Measurements from ENCODE around the gene LMTK3. TPM values are rescaled to one million over a fixed set of nuclear protein-coding genes. Genes with fewer than 3 reads are reported as not detected.

Gene LMTK3
- total and polyA plus RNA-seq, 2 experiments from 2014 or later = 0.22 TPM; not detected in 1

DNA sequence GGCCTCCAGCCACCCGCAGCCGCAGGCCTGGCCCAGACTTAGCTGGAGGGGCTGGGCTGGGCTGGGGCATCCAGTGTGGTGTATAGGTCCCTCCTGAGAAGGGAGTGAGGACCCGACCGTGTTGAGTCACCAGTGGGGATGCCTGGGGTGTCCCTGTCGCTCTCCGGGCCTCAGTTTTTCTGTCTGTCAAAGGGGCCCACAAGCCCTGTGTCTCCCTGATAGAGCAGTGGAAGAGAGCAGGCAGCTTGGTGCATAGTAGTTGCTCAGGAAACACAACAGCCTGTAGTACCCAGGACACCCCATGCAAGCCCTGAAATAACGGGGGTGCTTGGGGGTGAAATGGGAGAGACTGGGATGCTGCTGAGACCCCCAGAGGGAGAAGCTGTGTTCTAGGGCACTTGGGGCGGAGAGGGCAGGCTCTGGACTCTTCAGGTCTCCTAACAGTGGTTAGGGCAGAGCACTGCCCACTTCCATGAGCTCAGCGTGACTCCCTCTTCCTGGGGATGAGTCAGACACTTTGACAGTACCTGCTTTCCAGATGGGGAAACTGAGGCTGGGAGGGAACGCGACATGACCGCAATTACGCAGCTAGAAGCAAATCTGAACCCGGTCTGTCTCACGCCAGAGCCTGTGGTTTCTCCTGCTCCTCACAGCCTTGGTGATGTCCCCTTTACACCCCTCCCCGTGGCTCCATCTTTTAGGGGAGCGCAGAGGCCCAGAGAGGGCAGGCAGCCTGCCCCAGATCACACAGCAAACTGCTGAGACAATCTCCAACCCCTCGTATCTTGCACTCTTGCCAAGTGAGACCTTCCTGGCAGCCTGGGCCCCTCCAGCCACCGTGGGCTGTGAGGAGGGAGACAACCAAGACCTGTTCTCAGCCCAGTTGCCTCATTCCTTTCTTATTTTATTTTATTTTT is 41.0 kb upstream of the LMTK3 start:
- TF ChIP-seq EZH2phosphoT487 (IDR thresholded peaks at IDR 0.05; ENCODE audit: insufficient read depth, low read depth) (no peak), EZH2 (IDR thresholded peaks at IDR 0.05; ENCODE audit: insufficient read depth, poor library complexity, severe bottlenecking) (no peak)

GRCh38 chr19:48551437-48552302 is 40.0 kb upstream of the LMTK3 start, which contains the start of gene SULT2B1:
Gene SULT2B1, plus strand, starts transcription at chr19:48552172. Its CDS starts 81 bp downstream, at chr19:48552253.
- H3K9ac ChIP-seq = no peak within 1 kb of the TSS
- H3K36me3 ChIP-seq (ENCODE audit: low read depth) = no peaks in the 10 kb centered on the region
- H3K4me3 ChIP-seq = no peak within 1 kb of the TSS
- no peaks in the 10 kb centered on the region for H3K9me2 ChIP-seq (ENCODE audit: insufficient read depth)
- 67 to 68% methylated on average over 36 of the region's 36 CpGs for WGBS, 2 experiments (ENCODE audit: low coverage in 1 of 2, low lambda C conversion rate in 2 of 2, missing lambda C conversion rate in 2 of 2)
- in situ Hi-C loops (cut with MboI) = no loop called here
- H2AFZ ChIP-seq = no peak within 1 kb of the TSS
- no peak for DNase-seq
- H3K4me2 ChIP-seq (ENCODE audit: unreplicated experiment) = no peak within 1 kb of the TSS
- H3K27me3 ChIP-seq (replicated peaks; ENCODE audit: insufficient read depth) = no peaks in the 10 kb centered on the region; the same call in 1 of the 2 replicates
- no peak within 1 kb of the TSS for H3K27ac ChIP-seq
- H3K4me1 ChIP-seq (ENCODE audit: insufficient read depth) = peaks cover 14% of the 10 kb centered on the region
- no peaks in the 10 kb centered on the region for H3K9me3 ChIP-seq (ENCODE audit: low read depth)
- no peaks in the 10 kb centered on the region for H3K79me2 ChIP-seq (ENCODE audit: insufficient read depth)
- no peaks in the 10 kb centered on the region for H4K20me1 ChIP-seq (ENCODE audit: insufficient read depth)
- H3F3A ChIP-seq (ENCODE audit: insufficient read depth) = peaks cover 15% of the 10 kb centered on the region; the same call in 1 of the 2 replicates
- TF ChIP-seq EZH2 (IDR thresholded peaks at IDR 0.05; ENCODE audit: insufficient read depth, poor library complexity, severe bottlenecking) (no peak), EZH2phosphoT487 (IDR thresholded peaks at IDR 0.05; ENCODE audit: insufficient read depth, low read depth) (no peak)

More for the DNA sequence above, 41.0 kb upstream of the LMTK3 start:
- WGBS, 2 experiments (ENCODE audit: low coverage in 1 of 2, low lambda C conversion rate in 2 of 2, missing lambda C conversion rate in 2 of 2) = 74 to 79% methylated on average over 16 to 19 of the region's 19 CpGs
- Histone ChIP-seq H3F3A (ENCODE audit: insufficient read depth) (peaks cover 15% of the 10 kb centered on the region; the same call in 1 of the 2 replicates), H3K4me2 (ENCODE audit: unreplicated experiment) (no peak overlapping the region), H3K79me2 (ENCODE audit: insufficient read depth) (no peaks in the 10 kb centered on the region), H3K4me1 (ENCODE audit: insufficient read depth) (peaks cover 14% of the 10 kb centered on the region), H3K9me2 (ENCODE audit: insufficient read depth) (no peaks in the 10 kb centered on the region), H3K27me3 (replicated peaks; ENCODE audit: insufficient read depth) (no peaks in the 10 kb centered on the region), H3K36me3 (ENCODE audit: low read depth) (no peaks in the 10 kb centered on the region), H3K9ac (no peak overlapping the region), H3K9me3 (ENCODE audit: low read depth) (no peaks in the 10 kb centered on the region), H3K27ac (no peak overlapping the region), H2AFZ (no peak overlapping the region), H4K20me1 (ENCODE audit: insufficient read depth) (no peaks in the 10 kb centered on the region), H3K4me3 (no peak overlapping the region)
- in situ Hi-C loops (cut with MboI) = no loop called here
- DNase-seq = peak; percentile 16

- DNase-seq = no peak
- Histone ChIP-seq H4K20me1 (ENCODE audit: insufficient read depth) (no peaks in the 10 kb centered on the region), H3K27ac (no peak overlapping the region), H3K27me3 (replicated peaks; ENCODE audit: insufficient read depth) (no peaks in the 10 kb centered on the region; the same call in 1 of the 2 replicates), H3K9me3 (ENCODE audit: low read depth) (no peaks in the 10 kb centered on the region), H3K79me2 (ENCODE audit: insufficient read depth) (no peaks in the 10 kb centered on the region), H3K9ac (no peak overlapping the region), H2AFZ (no peak overlapping the region), H3F3A (ENCODE audit: insufficient read depth) (no peaks in the 10 kb centered on the region), H3K36me3 (ENCODE audit: low read depth) (no peaks in the 10 kb centered on the region), H3K9me2 (ENCODE audit: insufficient read depth) (no peaks in the 10 kb centered on the region), H3K4me3 (no peak overlapping the region), H3K4me2 (ENCODE audit: unreplicated experiment) (no peak overlapping the region), H3K4me1 (ENCODE audit: insufficient read depth) (peaks cover 6% of the 10 kb centered on the region; the same call in 1 of the 2 replicates)
- TF ChIP-seq EZH2phosphoT487 (IDR thresholded peaks at IDR 0.05; ENCODE audit: insufficient read depth, low read depth) (no peak), EZH2 (IDR thresholded peaks at IDR 0.05; ENCODE audit: insufficient read depth, poor library complexity, severe bottlenecking) (no peak)
- in situ Hi-C loops (cut with MboI) = no loop called here
- WGBS, 2 experiments (ENCODE audit: low coverage in 1 of 2, low lambda C conversion rate in 2 of 2, missing lambda C conversion rate in 2 of 2) = 71% methylated on average over 5 of the region's 5 CpGs
Measured at GRCh38 chr19:48549380-48549779, 37.7 kb upstream of the LMTK3 start.

DNA sequence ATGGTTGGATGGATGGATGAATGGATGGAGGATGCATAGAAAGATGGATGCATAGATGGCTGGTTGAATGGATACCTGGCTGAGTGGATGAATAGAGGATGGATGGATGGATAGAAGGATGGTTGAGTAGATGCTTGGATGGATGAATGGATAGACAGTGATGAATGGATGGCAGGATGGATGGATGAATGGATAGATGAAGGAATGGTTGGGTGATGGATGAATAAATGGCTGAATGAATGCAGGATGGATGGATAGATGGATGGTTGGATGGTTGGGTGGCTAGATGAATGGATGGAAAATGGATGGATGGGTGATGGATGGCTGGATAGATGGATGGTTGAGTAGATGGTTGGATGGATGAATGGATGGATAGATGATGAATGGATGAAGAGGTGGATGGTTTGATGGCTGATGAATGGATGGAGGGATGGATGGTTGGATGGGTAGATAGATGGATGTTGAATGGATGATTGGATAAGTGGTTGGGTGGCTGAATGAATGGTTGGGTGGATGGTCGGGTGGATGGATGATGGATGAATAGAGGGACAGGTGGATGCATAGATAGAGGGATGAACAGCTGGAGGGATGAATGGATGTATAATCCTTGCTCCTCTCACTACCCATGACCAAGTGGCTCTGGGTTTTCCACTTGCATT is 36.7 kb upstream of the LMTK3 start:
- H3K27me3 ChIP-seq (replicated peaks; ENCODE audit: insufficient read depth) = no peaks in the 10 kb centered on the region; the same call in 1 of the 2 replicates
- no peak overlapping the region for H3K9ac ChIP-seq
- 74 to 78% methylated on average over 1 of the region's 1 CpG for WGBS, 2 experiments (ENCODE audit: low coverage in 1 of 2, low lambda C conversion rate in 2 of 2, missing lambda C conversion rate in 2 of 2)

More for the DNA sequence above, 36.7 kb upstream of the LMTK3 start:
- no peak for DNase-seq
- Histone ChIP-seq H3K9me2 (ENCODE audit: insufficient read depth) (no peaks in the 10 kb centered on the region), H2AFZ (no peak overlapping the region), H3K79me2 (ENCODE audit: insufficient read depth) (no peaks in the 10 kb centered on the region), H3K4me2 (ENCODE audit: unreplicated experiment) (no peak overlapping the region), H3F3A (ENCODE audit: insufficient read depth) (no peaks in the 10 kb centered on the region), H3K27ac (no peak overlapping the region), H3K36me3 (ENCODE audit: low read depth) (no peaks in the 10 kb centered on the region), H3K4me1 (ENCODE audit: insufficient read depth) (peaks cover 2% of the 10 kb centered on the region; the same call in 1 of the 2 replicates), H4K20me1 (ENCODE audit: insufficient read depth) (no peaks in the 10 kb centered on the region), H3K9me3 (ENCODE audit: low read depth) (no peaks in the 10 kb centered on the region), H3K4me3 (no peak overlapping the region)
- TF ChIP-seq EZH2 (IDR thresholded peaks at IDR 0.05; ENCODE audit: insufficient read depth, poor library complexity, severe bottlenecking) = no peak
- TF ChIP-seq EZH2phosphoT487 (IDR thresholded peaks at IDR 0.05; ENCODE audit: insufficient read depth, low read depth) = no peak
- in situ Hi-C loops (cut with MboI) = no loop called here

Measured in GM23248 (cell line).